Large intestine (tissue), 12 donors: ENCODE data around the gene MEIKIN. TPM values are rescaled to one million over a fixed set of nuclear protein-coding genes. Genes with fewer than 3 reads are reported as not detected.

Experiments
- DNase-seq, 2 donors: peaks; one replicate each; pipeline versions ENCODE4 v3.0.0 to v3.0.0-alpha.2; 2013
- H3K27ac ChIP-seq: one replicate; pipeline ENCODE4 v1.5.1; 2013; ENCODE audit warnings: low read length
- H3K27me3 ChIP-seq: 2 replicates; pipeline ENCODE4 v1.6.1; 2013; ENCODE audit warnings: low read length; ENCODE audit not compliant: control insufficient read depth, insufficient read depth
- H3K36me3 ChIP-seq: 2 replicates; pipeline ENCODE4 v1.6.1; 2013; ENCODE audit warnings: low read length; ENCODE audit not compliant: control insufficient read depth, insufficient read depth
- H3K4me1 ChIP-seq: one replicate; pipeline ENCODE4 v1.6.1; 2013; ENCODE audit warnings: low read length; ENCODE audit not compliant: control insufficient read depth, insufficient read depth
- H3K4me3 ChIP-seq: one replicate; pipeline ENCODE4 v1.5.1; 2013; ENCODE audit warnings: low read length
- H3K9me3 ChIP-seq: one replicate; pipeline ENCODE4 v1.6.1; 2013; ENCODE audit warnings: mild to moderate bottlenecking, low read depth, low read length, moderate library complexity; ENCODE audit not compliant: control insufficient read depth
- WGBS: methylation state at CpG from one replicate; pipeline ENCODE4 v1.1.5; 2013; ENCODE audit warnings: low lambda C conversion rate; ENCODE audit not compliant: insufficient coverage; 5-methylcytosine and 5-hydroxymethylcytosine counted together
- long read RNA-seq, 11 donors: transcript quantifications; one replicate each; lab custom pipeline, GENCODE V29; 2026
- polyA plus RNA-seq: library from polyadenylated mRNA; unstranded; fragments of 120-200 nt; gene quantifications from one replicate; pipeline ENCODE4 v1.2.1, GENCODE V29; 2013

The MEIKIN gene, protein sequence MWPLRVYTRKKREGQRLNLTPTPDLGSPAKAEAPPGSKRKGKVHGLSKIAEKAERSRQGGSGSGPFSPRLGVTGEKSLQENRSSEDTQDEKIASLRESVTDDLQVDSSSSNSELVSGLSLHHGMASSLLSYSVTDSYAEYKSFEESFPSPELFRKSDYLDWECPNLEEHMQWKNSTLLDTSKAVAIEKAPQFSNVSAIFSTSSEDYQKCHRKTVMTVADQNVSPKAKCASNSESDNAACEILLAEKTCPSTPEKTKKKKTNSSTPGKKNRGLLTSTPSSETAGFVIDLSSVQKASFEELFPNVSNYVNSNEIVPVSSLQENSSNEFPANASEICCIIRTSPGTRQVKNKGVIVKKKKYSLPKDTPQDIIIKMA
- not detected for polyA plus RNA-seq
- long read RNA-seq, donor 1: 0 reads
- long read RNA-seq, donor 2: 0 reads
- long read RNA-seq, donor 3: 0 reads
- long read RNA-seq, donor 4: 0 reads
- long read RNA-seq, donor 5: 0 reads
- long read RNA-seq, donor 6: 0 reads
- long read RNA-seq, donor 7: 0 reads
- long read RNA-seq, donor 8: 0 reads
- long read RNA-seq, donor 9: 0 reads
- long read RNA-seq, donor 10: 0 reads
- long read RNA-seq, donor 11: 0 reads

DNA sequence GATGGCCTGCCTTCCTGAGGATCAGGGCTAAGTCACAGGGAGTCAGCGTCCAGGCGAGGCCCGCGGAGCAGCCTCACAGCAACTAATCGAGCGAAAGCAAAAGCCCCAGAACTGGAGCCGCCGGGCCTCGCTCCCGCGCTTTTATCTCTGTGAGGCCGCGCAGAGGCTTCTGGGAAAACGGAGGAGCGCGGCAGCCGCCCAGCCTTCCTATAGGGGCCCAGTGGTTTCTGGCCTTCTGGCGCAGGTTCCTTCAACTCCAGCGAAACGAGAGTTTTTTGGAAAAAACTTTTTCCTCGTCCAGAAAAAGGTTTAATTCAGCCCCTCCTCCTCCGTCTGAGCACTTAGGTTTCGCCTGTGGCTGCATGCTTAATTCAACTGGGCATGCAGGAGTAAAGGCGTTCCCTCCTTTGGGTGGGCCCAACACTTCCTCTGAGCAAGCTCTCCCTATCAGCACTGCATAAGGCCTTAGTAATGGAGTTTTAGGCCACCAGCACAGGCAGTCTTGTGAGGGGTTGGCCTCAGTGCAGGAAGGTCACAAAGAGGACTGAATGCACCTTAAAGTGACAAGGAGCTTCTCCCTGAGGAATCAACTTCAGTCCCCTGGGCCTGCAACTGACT lies at the start of gene MEIKIN:
Gene MEIKIN, minus strand, starts transcription at position 113 of the 618 bp plus-strand sequence. CDS start 158 bp downstream, outside the sequence.
- WGBS: no CpG with 5 or more reads among the region's 24 CpGs
- no peaks in the 10 kb centered on the region for H3K4me1 ChIP-seq
- H3K9me3 ChIP-seq: peaks cover 7% of the 10 kb centered on the region
- no peaks in the 10 kb centered on the region for H3K36me3 ChIP-seq
- no peak for DNase-seq
- H3K4me3 ChIP-seq: no peak within 1 kb of the TSS
- H3K27ac ChIP-seq: no peak within 1 kb of the TSS
- no peaks in the 10 kb centered on the region for H3K27me3 ChIP-seq

DNA sequence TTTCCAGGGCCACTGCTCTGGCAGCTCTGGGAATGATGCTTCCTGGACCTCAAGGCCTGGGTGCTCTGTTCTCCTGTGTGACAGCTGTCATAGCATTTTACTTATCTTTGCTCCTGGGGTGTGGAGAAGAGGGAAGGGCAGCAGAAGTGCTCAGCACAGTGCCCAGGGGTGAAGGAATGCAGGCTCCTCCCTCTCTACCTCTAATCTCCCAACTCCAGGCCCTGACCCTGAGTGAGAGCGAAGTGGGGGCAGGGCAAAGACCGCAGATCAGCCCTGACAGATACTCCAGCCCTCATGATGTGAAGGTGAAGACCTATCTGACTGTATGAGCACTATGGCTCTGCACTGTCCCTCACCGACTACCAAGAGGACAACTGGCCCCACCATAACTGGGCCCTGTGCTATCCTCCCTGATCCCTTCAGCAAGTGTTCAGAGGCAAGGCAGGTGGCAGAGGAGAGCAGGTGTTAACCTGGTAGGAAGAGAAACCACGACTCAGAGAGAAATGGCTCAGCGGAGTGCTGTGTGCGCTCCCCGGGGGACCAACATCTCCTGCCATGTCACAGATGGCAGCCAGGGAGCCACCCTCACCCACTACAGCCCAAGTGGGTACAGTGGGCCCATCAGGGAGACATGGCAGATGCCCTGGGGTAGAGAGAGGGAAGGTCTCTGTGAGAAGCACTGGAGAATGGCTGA lies 49.2 kb upstream of the MEIKIN start:
- DNase-seq: peak; percentile 32 to 69
- WGBS: no CpG with 5 or more reads among the region's 7 CpGs

DNA sequence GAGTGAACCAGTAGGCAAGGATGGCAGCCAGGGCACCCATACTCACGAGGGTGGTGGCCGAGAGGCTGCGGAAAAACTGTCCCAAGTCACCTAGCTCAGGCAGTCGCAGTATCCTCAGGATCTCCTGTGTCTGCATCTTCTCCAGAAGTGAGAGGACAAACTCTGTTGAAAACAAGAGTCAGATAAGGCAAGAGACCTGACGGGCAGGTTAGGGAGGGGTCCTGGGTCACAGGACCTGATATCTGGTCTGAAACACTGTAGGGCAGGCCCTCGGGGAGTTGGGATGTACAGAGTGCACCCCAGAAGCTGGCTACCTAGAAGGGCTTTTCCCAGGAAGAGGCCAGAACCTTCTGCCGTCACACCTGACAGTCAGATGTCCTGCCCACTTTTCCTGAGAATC lies 48.6 kb upstream of the MEIKIN start:
- H3K4me1 ChIP-seq: peaks cover 34% of the 10 kb centered on the region
- H3K9me3 ChIP-seq: no peaks in the 10 kb centered on the region
- H3K27ac ChIP-seq: no peak overlapping the region
- DNase-seq: no peak
- H3K27me3 ChIP-seq: no peaks in the 10 kb centered on the region
- no CpG with 5 or more reads among the region's 7 CpGs for WGBS
- no peaks in the 10 kb centered on the region for H3K36me3 ChIP-seq
- no peak overlapping the region for H3K4me3 ChIP-seq

More for the DNA sequence above, 49.2 kb upstream of the MEIKIN start:
- Histone ChIP-seq H3K36me3 (no peaks in the 10 kb centered on the region), H3K4me3 (no peak overlapping the region), H3K9me3 (no peaks in the 10 kb centered on the region), H3K27ac (no peak overlapping the region), H3K4me1 (peaks cover 40% of the 10 kb centered on the region), H3K27me3 (no peaks in the 10 kb centered on the region)

DNA sequence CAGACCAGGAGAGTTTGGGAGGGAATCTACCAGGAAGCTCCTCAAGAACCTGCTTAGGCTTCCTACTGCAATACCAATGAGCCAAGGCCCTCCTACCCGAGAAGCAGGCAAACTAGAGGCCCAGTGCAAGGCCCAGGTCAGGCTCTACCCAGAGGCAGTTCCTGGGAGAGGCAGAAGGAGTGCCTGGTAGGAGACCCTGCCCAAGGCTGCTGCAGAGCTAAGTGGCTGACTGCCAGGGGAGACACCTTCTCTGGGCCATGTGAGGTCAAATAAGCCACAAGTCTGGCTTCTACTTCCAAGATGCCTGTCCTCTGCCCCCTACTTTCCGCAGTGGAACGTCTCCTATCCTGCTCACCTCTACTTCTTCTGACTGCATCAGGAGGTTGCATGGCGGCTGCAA lies 48.2 kb upstream of the MEIKIN start:
- Histone ChIP-seq H3K4me3 (no peak overlapping the region), H3K36me3 (no peaks in the 10 kb centered on the region), H3K27me3 (no peaks in the 10 kb centered on the region), H3K4me1 (peaks cover 30% of the 10 kb centered on the region), H3K27ac (no peak overlapping the region), H3K9me3 (no peaks in the 10 kb centered on the region)
- no CpG with 5 or more reads among the region's 4 CpGs for WGBS
- DNase-seq: no peak

DNA sequence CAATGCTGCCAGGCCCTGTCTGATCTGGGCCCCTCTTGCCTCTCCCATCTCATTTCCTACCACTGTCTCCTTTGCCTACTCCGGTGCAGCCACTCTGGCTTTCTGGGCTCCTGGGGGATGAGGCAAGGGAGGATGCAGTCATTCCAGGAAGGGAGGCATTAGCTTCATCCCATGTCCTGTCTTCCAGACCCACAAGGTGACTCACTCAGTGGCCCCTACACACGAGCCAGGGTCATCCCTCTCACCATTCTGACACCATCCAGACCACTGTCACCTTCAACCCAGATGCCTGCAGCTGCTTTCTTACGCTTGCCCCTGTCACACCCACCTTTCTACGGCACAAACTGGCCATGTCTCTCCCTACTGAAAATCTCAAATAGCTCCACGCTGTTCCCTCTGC lies 46.9 kb upstream of the MEIKIN start:
- Histone ChIP-seq H3K27ac (no peak overlapping the region), H3K4me3 (no peak overlapping the region), H3K36me3 (no peaks in the 10 kb centered on the region), H3K4me1 (peaks cover 18% of the 10 kb centered on the region), H3K27me3 (no peaks in the 10 kb centered on the region), H3K9me3 (no peaks in the 10 kb centered on the region)
- no CpG with 5 or more reads among the region's 5 CpGs for WGBS
- DNase-seq: no peak

DNA sequence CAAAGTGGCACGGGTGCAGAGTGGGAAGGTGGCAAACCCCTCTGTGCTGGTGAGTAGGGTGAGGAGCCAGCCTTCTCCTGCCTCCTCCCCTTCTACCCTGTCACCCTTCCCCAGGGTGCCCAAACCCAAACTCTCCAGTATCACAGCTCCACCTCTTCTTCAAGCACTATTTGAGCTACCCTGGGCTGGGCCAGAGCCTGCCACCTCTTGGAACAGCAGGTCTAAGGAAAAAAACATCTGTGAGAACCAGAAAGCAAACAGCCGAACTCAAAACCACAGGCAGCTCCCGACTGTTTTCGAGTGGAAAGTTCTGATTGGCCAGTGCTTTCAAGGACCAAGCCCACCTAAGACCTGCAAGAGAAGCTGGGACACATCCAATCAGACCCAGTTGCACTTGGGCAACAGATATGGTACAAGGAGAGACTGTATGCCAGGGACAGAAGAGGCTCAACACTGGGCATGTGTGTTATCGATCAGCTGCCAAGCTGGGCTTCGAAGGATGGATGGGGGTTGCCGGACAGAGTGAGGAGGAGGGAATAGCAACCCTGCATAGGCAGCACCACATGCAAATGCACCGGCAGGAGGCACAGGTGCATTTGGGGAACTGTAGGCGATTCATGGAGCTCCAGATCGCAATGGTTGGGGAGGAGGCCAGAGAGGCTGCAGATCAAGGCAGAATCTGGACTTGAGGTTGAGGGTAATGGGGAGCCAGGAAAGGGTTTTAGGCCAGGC lies 46.3 kb upstream of the MEIKIN start:
- WGBS: no CpG with 5 or more reads among the region's 10 CpGs
- Histone ChIP-seq H3K36me3 (no peaks in the 10 kb centered on the region), H3K27ac (no peak overlapping the region), H3K4me1 (peaks cover 12% of the 10 kb centered on the region), H3K4me3 (no peak overlapping the region), H3K9me3 (no peaks in the 10 kb centered on the region), H3K27me3 (no peaks in the 10 kb centered on the region)
- no peak for DNase-seq

DNA sequence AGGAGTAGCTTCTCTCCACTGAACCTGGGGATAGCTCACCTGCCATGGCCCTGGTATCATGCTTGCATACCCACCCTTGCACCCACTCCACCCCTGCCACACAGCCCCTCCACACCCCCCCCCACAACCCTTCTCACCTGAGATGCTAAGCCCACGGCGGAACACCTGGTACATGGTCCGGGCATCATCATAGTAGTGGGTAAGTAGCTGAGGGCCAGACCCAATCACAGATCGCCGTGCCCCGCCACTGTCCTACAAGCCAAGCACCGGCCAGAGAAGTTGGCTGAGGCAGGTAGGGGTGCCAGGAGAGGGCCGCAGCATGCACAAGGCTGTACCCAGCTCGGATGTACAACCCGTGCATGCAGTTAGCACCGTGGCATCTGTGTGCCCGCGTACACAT lies 45.3 kb upstream of the MEIKIN start:
- no peak for DNase-seq
- H3K4me1 ChIP-seq: peaks cover 8% of the 10 kb centered on the region
- H3K27ac ChIP-seq: no peak overlapping the region
- H3K27me3 ChIP-seq: no peaks in the 10 kb centered on the region
- H3K9me3 ChIP-seq: no peaks in the 10 kb centered on the region
- H3K4me3 ChIP-seq: no peak overlapping the region
- no CpG with 5 or more reads among the region's 13 CpGs for WGBS
- H3K36me3 ChIP-seq: no peaks in the 10 kb centered on the region

DNA sequence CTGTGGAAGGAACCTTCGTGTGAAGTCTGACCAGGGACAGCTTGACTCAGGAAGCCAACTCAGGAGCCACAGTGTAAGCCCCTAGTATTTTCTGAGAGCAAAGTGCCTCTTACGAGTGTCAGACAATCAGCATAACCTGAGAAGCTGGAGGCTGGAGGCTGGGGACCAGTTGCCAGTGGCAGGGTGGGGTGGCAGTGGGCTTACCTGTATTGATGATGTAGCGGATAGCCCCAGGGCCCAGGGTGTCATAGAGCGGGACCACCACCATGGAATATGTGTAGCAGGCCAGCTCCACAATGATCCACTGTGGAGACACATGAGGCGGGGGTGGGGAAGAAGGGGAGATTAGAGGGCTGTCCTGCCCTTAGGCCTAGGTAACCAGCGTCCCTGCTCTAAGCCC lies 43.1 kb upstream of the MEIKIN start:
- Histone ChIP-seq H3K4me1 (no peaks in the 10 kb centered on the region), H3K9me3 (no peaks in the 10 kb centered on the region), H3K27ac (no peak overlapping the region), H3K4me3 (no peak overlapping the region), H3K27me3 (no peaks in the 10 kb centered on the region), H3K36me3 (no peaks in the 10 kb centered on the region)
- no peak for DNase-seq
- no CpG with 5 or more reads among the region's 6 CpGs for WGBS

DNA sequence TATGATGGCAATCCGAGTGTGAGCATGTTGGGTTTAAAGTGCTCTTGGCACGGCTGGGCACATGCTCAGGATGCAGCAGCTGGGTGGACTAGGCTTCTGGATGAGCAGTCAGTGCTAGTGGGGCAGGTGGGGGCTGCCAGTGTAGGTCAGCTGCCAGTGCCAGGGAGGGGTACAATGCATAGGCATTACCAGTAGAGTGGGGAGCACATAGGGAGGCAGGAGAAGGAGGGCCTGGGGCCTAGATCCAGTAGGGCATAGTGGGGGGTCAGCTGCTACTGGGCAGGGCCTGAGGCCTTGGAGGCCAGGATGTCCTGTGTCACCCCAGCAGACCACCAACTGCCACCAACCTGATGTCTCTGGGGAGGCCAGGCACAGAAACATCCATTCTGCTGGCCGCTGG lies 41.8 kb upstream of the MEIKIN start:
- H3K27ac ChIP-seq: no peak overlapping the region
- H3K4me1 ChIP-seq: no peaks in the 10 kb centered on the region
- H3K4me3 ChIP-seq: no peak overlapping the region
- H3K27me3 ChIP-seq: no peaks in the 10 kb centered on the region
- WGBS: no CpG with 5 or more reads among the region's 3 CpGs
- DNase-seq: no peak
- H3K9me3 ChIP-seq: no peaks in the 10 kb centered on the region
- no peaks in the 10 kb centered on the region for H3K36me3 ChIP-seq
